ENCODE measurements around the gene SLC39A7. TPM values are rescaled to one million over a fixed set of nuclear protein-coding genes. Genes with fewer than 3 reads are reported as not detected.
"Not testable (repeated sequence)": the region's sequence is repeated elsewhere in the genome, so short reads cannot be mapped to it uniquely, and the experiment has no call there.

The SLC39A7 gene
- total RNA-seq, 1 experiment from 2014 or later = 118 TPM

DNA sequence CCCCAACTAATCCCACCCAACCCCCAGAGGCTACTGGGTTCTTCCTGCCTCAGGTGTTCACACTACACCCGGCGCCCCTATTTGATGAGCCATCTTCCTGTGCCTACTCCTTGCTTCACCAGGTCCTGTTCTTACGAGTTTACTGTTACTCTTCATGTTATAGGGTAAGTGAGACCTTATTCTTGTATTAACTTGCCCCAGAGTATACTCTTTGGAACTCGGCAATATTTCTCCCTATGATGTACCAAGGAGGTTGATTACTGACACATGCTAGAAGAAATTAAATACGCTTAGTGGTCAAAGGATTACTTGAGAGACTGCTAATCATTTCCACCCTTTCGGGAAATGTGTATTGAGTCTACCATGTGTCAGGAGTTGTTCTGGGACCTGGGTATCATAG is 16.6 kb downstream of the SLC39A7 start:
- no peaks in the 10 kb centered on the region for H3K9me3 Mint-ChIP-seq (ENCODE audit: unreplicated experiment)
- intact Hi-C loops (cut with micrococcal nuclease) = no loop called here
- H3K4me3 Mint-ChIP-seq (ENCODE audit: unreplicated experiment) = no peak overlapping the region
- peaks cover 59% of the 10 kb centered on the region for H3K27me3 Mint-ChIP-seq (ENCODE audit: insufficient read depth, unreplicated experiment)
- POLR2A ChIA-PET = interaction anchor here (2.0 kb wide), 1 partner anchor 8 kb away, joined by 11 read pairs; the partner anchor contains the start of gene RING1
- CTCF ChIA-PET = no interaction called here
- no peak overlapping the region for H3K27ac Mint-ChIP-seq (ENCODE audit: low read depth, unreplicated experiment)
- DNase-seq (ENCODE audit: unreplicated experiment) = no peak
- no TSS peak for BruUV-seq (replicated peaks)
- peaks cover 6% of the 10 kb centered on the region for H3K36me3 Mint-ChIP-seq (ENCODE audit: insufficient read depth, unreplicated experiment)
- H3K4me1 Mint-ChIP-seq (ENCODE audit: insufficient read depth, unreplicated experiment) = peaks cover 17% of the 10 kb centered on the region
- TF ChIP-seq CTCF (IDR thresholded peaks at IDR 0.05; ENCODE audit: unreplicated experiment) = no peak

DNA sequence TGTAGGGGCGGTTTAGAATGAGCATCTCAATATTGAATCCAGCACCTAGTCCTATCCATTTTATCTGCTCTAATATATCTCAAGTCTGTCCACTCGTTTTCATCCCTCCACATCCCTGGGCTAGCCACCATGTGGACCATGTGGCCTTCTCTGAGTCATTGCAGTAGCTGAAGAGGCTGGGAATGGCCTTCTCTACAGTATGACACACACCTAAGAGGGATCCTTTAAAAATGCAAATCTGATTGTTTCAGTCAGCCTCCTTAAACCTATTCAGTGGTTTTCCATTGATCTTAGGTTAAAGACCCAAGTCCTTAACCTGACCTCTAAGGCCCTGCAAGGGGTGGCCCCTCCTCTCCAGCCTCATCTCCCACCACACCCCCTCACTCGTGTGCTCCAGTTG is 17.0 kb downstream of the SLC39A7 start:
- intact Hi-C loops (cut with micrococcal nuclease) = no loop called here
- peaks cover 6% of the 10 kb centered on the region for H3K36me3 Mint-ChIP-seq (ENCODE audit: insufficient read depth, unreplicated experiment)
- TF ChIP-seq CTCF (IDR thresholded peaks at IDR 0.05; ENCODE audit: unreplicated experiment) = no peak
- H3K9me3 Mint-ChIP-seq (ENCODE audit: unreplicated experiment) = no peaks in the 10 kb centered on the region
- no peak overlapping the region for H3K27ac Mint-ChIP-seq (ENCODE audit: low read depth, unreplicated experiment)
- ChIA-PET POLR2A (interaction anchor here (2.0 kb wide), 1 partner anchor 9 kb away, joined by 11 read pairs; the partner anchor contains the start of gene RING1), CTCF (interaction anchor here (1.0 kb wide), 1 partner anchor 13 kb away, joined by 5 read pairs; the partner anchor contains the start of gene HSD17B8)
- no peak overlapping the region for H3K4me3 Mint-ChIP-seq (ENCODE audit: unreplicated experiment)
- BruUV-seq (replicated peaks) = no TSS peak
- peaks cover 17% of the 10 kb centered on the region for H3K4me1 Mint-ChIP-seq (ENCODE audit: insufficient read depth, unreplicated experiment)
- DNase-seq (ENCODE audit: unreplicated experiment) = no peak
- H3K27me3 Mint-ChIP-seq (ENCODE audit: insufficient read depth, unreplicated experiment) = peaks cover 59% of the 10 kb centered on the region

GRCh38 chr6:33226503-33227120 is 25.9 kb downstream of the SLC39A7 start:
- H3K27ac Mint-ChIP-seq (ENCODE audit: low read depth, unreplicated experiment); H3K4me1 Mint-ChIP-seq (ENCODE audit: insufficient read depth, unreplicated experiment); BruUV-seq (replicated peaks); DNase-seq (ENCODE audit: unreplicated experiment); H3K4me3 Mint-ChIP-seq (ENCODE audit: unreplicated experiment); H3K36me3 Mint-ChIP-seq (ENCODE audit: insufficient read depth, unreplicated experiment); intact Hi-C loops (cut with micrococcal nuclease); H3K9me3 Mint-ChIP-seq (ENCODE audit: unreplicated experiment): not testable (repeated sequence)
- H3K27me3 Mint-ChIP-seq (ENCODE audit: insufficient read depth, unreplicated experiment) = peaks cover 66% of the 10 kb centered on the region
- CTCF ChIA-PET = interaction anchor here (0.6 to 1.0 kb wide), 2 partner anchors 107 to 240 kb away, joined by 3 read pairs; no protein-coding TSS in a partner anchor
- POLR2A ChIA-PET = interaction anchor here (0.6 to 1.0 kb wide), 3 partner anchors 21 to 1416 kb away, joined by 3 to 4 read pairs (median 3); no protein-coding TSS in a partner anchor

DNA sequence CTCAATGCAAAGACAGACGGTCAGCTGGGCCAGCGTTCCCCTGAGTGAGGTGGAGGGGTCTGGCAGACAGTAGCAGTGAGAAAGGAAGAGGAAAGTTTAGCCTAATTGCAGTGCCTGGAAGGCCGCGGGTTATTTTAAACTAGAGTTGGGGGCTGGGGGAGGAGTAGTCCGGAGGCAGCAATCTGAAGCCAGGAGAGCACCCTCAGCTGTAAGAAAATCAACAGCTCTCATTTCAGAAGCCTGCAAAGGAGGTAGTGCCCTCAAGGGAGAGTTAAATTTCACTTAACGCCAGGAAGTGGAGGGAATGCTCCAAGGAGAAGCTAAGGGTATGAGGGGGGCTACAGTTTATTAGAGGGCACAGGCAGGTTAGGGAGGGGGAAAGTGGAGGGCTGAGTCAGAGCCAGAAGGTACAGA is 34.6 kb downstream of the SLC39A7 start:
- H3K27me3 Mint-ChIP-seq (ENCODE audit: insufficient read depth, unreplicated experiment) = peaks cover 61% of the 10 kb centered on the region
- no TSS peak for BruUV-seq (replicated peaks)

More for the DNA sequence above, 34.6 kb downstream of the SLC39A7 start:
- H3K9me3 Mint-ChIP-seq (ENCODE audit: unreplicated experiment) = no peaks in the 10 kb centered on the region
- H3K4me1 Mint-ChIP-seq (ENCODE audit: insufficient read depth, unreplicated experiment) = no peaks in the 10 kb centered on the region
- intact Hi-C loops (cut with micrococcal nuclease) = no loop called here
- H3K36me3 Mint-ChIP-seq (ENCODE audit: insufficient read depth, unreplicated experiment) = no peaks in the 10 kb centered on the region
- no peak overlapping the region for H3K4me3 Mint-ChIP-seq (ENCODE audit: unreplicated experiment)
- TF ChIP-seq CTCF (IDR thresholded peaks at IDR 0.05; ENCODE audit: unreplicated experiment) = no peak
- ChIA-PET CTCF (interaction anchor here (0.7 to 1.5 kb wide), 5 partner anchors 9 to 250 kb away, joined by 3 to 5 read pairs (median 4); no protein-coding TSS in a partner anchor), POLR2A (no interaction called here)
- no peak for DNase-seq (ENCODE audit: unreplicated experiment)
- no peak overlapping the region for H3K27ac Mint-ChIP-seq (ENCODE audit: low read depth, unreplicated experiment)

Data from MCF 10A (cell line).